Choroid plexus epithelial cell (primary cell): ENCODE results near the gene NELL1.

Source experiments
- DNase-seq: peaks from one replicate; pipeline ENCODE4 v3.0.0-alpha.2; 2010; ENCODE audit warnings: low read depth
- H3K4me3 ChIP-seq: 2 replicates; pipeline ENCODE4 v1.5.1; 2011; ENCODE audit warnings: low read depth, mild to moderate bottlenecking, control low read depth, low read length, moderate library complexity
- CTCF ChIP-seq: conservative IDR thresholded peaks from 2 replicates; pipeline ENCODE4 v1.5.1; 2011; ENCODE audit warnings: low read depth, mild to moderate bottlenecking, control low read depth, inconsistent platforms, low read length, moderate library complexity

The NELL1 gene

GRCh38 chr11:21511835-21512440 is 842.6 kb downstream of the NELL1 start:
- peak; percentile 13 for DNase-seq
- peak; percentile 41 for TF ChIP-seq CTCF
- H3K4me3 ChIP-seq = no peak overlapping the region

- no peak for TF ChIP-seq CTCF
- DNase-seq = no peak
- H3K4me3 ChIP-seq = no peak overlapping the region
These were observed 844.9 kb downstream of the NELL1 start for GRCh38 chr11:21514316-21514715.

GRCh38 chr11:21520244-21520643 is 850.9 kb downstream of the NELL1 start:
- no peak for DNase-seq
- TF ChIP-seq CTCF = no peak
- no peak overlapping the region for H3K4me3 ChIP-seq

- TF ChIP-seq CTCF = no peak
- H3K4me3 ChIP-seq = no peak overlapping the region
- DNase-seq = no peak
These were observed 859.8 kb downstream of the NELL1 start for GRCh38 chr11:21529187-21529586.

GRCh38 chr11:21534288-21534687 is 864.9 kb downstream of the NELL1 start:
- no peak for TF ChIP-seq CTCF
- no peak for DNase-seq
- no peak overlapping the region for H3K4me3 ChIP-seq

GRCh38 chr11:21537980-21538379 is 868.6 kb downstream of the NELL1 start:
- DNase-seq = no peak
- no peak overlapping the region for H3K4me3 ChIP-seq
- TF ChIP-seq CTCF = no peak

- no peak for DNase-seq
- no peak for TF ChIP-seq CTCF
- no peak overlapping the region for H3K4me3 ChIP-seq
These were observed 871.9 kb downstream of the NELL1 start for GRCh38 chr11:21541187-21541751.
